Panc1 (cell line): Measurements from ENCODE around the gene VWA2.

Experiments
- CTCF ChIP-seq: fragments of 450-650 bp; IDR thresholded peaks from 2 replicates; pipeline ENCODE4 v1.5.1; 2017; ENCODE audit warnings: mild to moderate bottlenecking
- POLR2AphosphoS5 ChIP-seq: IDR thresholded peaks from 2 replicates; pipeline ENCODE4 v1.6.1; 2012; ENCODE audit warnings: mild to moderate bottlenecking, low read depth, low read length, moderate library complexity
- REST ChIP-seq, 2 experiments: IDR thresholded peaks; 2 replicates each; pipeline ENCODE4 v1.6.1; 2011 to 2012; ENCODE audit warnings: low read depth in 2 of 2, control low read depth in 1 of 2, low read length in 1 of 2, mild to moderate bottlenecking in 1 of 2, moderate library complexity in 1 of 2; ENCODE audit not compliant: insufficient read depth in 1 of 2

- no peak for TF ChIP-seq CTCF
- no peak for TF ChIP-seq POLR2AphosphoS5
- TF ChIP-seq REST (IDR thresholded peaks at IDR 0.05; ENCODE audit: insufficient read depth in 1 of 2, low read depth in 2 of 2, low read length in 1 of 2): no peak
Observed at GRCh38 chr10:114322344-114322743, 83.3 kb downstream of the VWA2 start.
